GM23248 (cell line): ENCODE results near the gene SHLD3. TPM values are rescaled to one million over a fixed set of nuclear protein-coding genes. Genes with fewer than 3 reads are reported as not detected.
"Not testable (repeated sequence)": the region's sequence is repeated elsewhere in the genome, so short reads cannot be mapped to it uniquely, and the experiment has no call there.

Experiments
- DNase-seq: peaks from one replicate; pipeline ENCODE4 v3.0.0-alpha.2; 2015
- H2AFZ ChIP-seq: fragments of 200-600 bp; sonication (generic); 2 replicates; pipeline ENCODE4 v1.6.1; 2016; ENCODE audit warnings: antibody characterized with exemption
- H3F3A ChIP-seq: fragments of 200-600 bp; sonication (generic); 2 replicates; pipeline ENCODE4 v1.6.1; 2016; ENCODE audit warnings: mild to moderate bottlenecking, antibody characterized with exemption, mixed run types; ENCODE audit not compliant: insufficient read depth
- H3K27ac ChIP-seq: fragments of 200-600 bp; sonication (generic); 2 replicates; pipeline ENCODE4 v1.5.1; 2016; ENCODE audit warnings: mild to moderate bottlenecking
- H3K27me3 ChIP-seq: fragments of 200-600 bp; sonication (generic); replicated peaks from 2 replicates; pipeline ENCODE4 v1.6.1; 2016; ENCODE audit warnings: mild to moderate bottlenecking; ENCODE audit not compliant: insufficient read depth
- H3K36me3 ChIP-seq: fragments of 200-600 bp; sonication (generic); 2 replicates; pipeline ENCODE4 v1.6.1; 2016; ENCODE audit warnings: low read depth, mild to moderate bottlenecking
- H3K4me1 ChIP-seq: fragments of 200-600 bp; sonication (generic); 2 replicates; pipeline ENCODE4 v1.6.1; 2016; ENCODE audit warnings: mild to moderate bottlenecking; ENCODE audit not compliant: insufficient read depth
- H3K4me2 ChIP-seq: fragments of 200-600 bp; sonication (generic); one replicate; pipeline ENCODE4 v1.6.1; 2016; ENCODE audit warnings: mild to moderate bottlenecking; ENCODE audit not compliant: unreplicated experiment
- H3K4me3 ChIP-seq: fragments of 200-600 bp; sonication (generic); 2 replicates; pipeline ENCODE4 v1.5.1; 2016; ENCODE audit warnings: mild to moderate bottlenecking
- H3K79me2 ChIP-seq: fragments of 200-600 bp; sonication (generic); 2 replicates; pipeline ENCODE4 v1.6.1; 2016; ENCODE audit warnings: mild to moderate bottlenecking; ENCODE audit not compliant: insufficient read depth
- H3K9ac ChIP-seq: fragments of 200-600 bp; sonication (generic); 2 replicates; pipeline ENCODE4 v1.6.1; 2016; ENCODE audit warnings: mild to moderate bottlenecking
- H3K9me2 ChIP-seq: fragments of 200-600 bp; sonication (generic); 2 replicates; pipeline ENCODE4 v1.6.1; 2016; ENCODE audit warnings: mixed run types, mild to moderate bottlenecking, moderate library complexity; ENCODE audit not compliant: insufficient read depth
- H3K9me3 ChIP-seq: fragments of 200-600 bp; sonication (generic); one replicate; pipeline ENCODE4 v1.6.1; 2017; ENCODE audit warnings: low read depth
- H4K20me1 ChIP-seq: fragments of 200-600 bp; sonication (generic); 2 replicates; pipeline ENCODE4 v1.6.0; 2016; ENCODE audit not compliant: insufficient read depth
- EZH2 ChIP-seq: fragments of 200-600 bp; sonication (generic); IDR thresholded peaks from 2 replicates; pipeline ENCODE4 v1.6.1; 2018; ENCODE audit warnings: antibody characterized with exemption, mild to moderate bottlenecking; ENCODE audit not compliant: insufficient read depth, poor library complexity, severe bottlenecking
- EZH2phosphoT487 ChIP-seq: fragments of 200-600 bp; sonication (generic); IDR thresholded peaks from 2 replicates; pipeline ENCODE4 v1.6.1; 2018; ENCODE audit warnings: antibody characterized with exemption, moderate library complexity, mild to moderate bottlenecking, low read depth; ENCODE audit not compliant: insufficient read depth
- WGBS, 2 experiments: methylation state at CpG; one replicate each; pipeline ENCODE4 v1.1.6; 2015 to 2017; ENCODE audit warnings: low lambda C conversion rate in 2 of 2, low coverage in 1 of 2; ENCODE audit errors: missing lambda C conversion rate in 2 of 2; 5-methylcytosine and 5-hydroxymethylcytosine counted together
- in situ Hi-C: fragments of 300-500 bp; cut with MboI; formaldehyde crosslinking; loops from 2 replicates; pipeline ENCODE4 v1.15.0; 2020
- polyA plus RNA-seq: library from polyadenylated mRNA; unstranded; fragments of >200 nt; fragmentation: Nextera tagmentation; extraction: Ambion mirVana; gene quantifications from 2 replicates; pipeline ENCODE4 v1.2.1, GENCODE V29; 2016
- total RNA-seq: library from RNA; depleted of rRNA; stranded (reverse); fragments of >200 nt; shearing (Covaris generic); gene quantifications from 2 replicates; pipeline ENCODE4 v1.2.3, GENCODE V29; 2014

SHLD3 gene
- total and polyA plus RNA-seq, 2 experiments from 2014 or later = 1.2 to 2.3 TPM

GRCh38 chr5:65611524-65611923 is 13.3 kb upstream of the SHLD3 start:
- Histone ChIP-seq H3K9ac (no peak overlapping the region), H3K27me3 (no peaks in the 10 kb centered on the region), H4K20me1 (peaks cover 7% of the 10 kb centered on the region; the same call in 1 of the 2 replicates), H3K4me3 (no peak overlapping the region), H3K9me3 (no peaks in the 10 kb centered on the region), H3K9me2 (no peaks in the 10 kb centered on the region), H3K79me2 (peaks cover 69% of the 10 kb centered on the region), H3K4me2 (no peak overlapping the region), H3K4me1 (no peaks in the 10 kb centered on the region), H2AFZ (no peak overlapping the region), H3F3A (no peaks in the 10 kb centered on the region; the same call in 1 of the 2 replicates), H3K36me3 (peaks cover 82% of the 10 kb centered on the region), H3K27ac (no peak overlapping the region)
- no peak for DNase-seq
- 96 to 97% methylated on average over 3 of the region's 3 CpGs for WGBS, 2 experiments
- in situ Hi-C loops = no loop called here
- TF ChIP-seq EZH2 = no peak

GRCh38 chr5:65612298-65612907 is 12.4 kb upstream of the SHLD3 start:
- TF ChIP-seq EZH2phosphoT487 (no peak), EZH2 (no peak)
- Histone ChIP-seq H3K4me1 (no peaks in the 10 kb centered on the region), H3K9me3 (no peaks in the 10 kb centered on the region), H3K9me2 (no peaks in the 10 kb centered on the region), H3K36me3 (peaks cover 82% of the 10 kb centered on the region), H3K9ac (no peak overlapping the region), H3K4me3 (no peak overlapping the region), H3K79me2 (peaks cover 73% of the 10 kb centered on the region), H4K20me1 (peaks cover 7% of the 10 kb centered on the region; the same call in 1 of the 2 replicates), H3F3A (no peaks in the 10 kb centered on the region; the same call in 1 of the 2 replicates), H2AFZ (no peak overlapping the region), H3K27ac (no peak overlapping the region), H3K4me2 (no peak overlapping the region), H3K27me3 (no peaks in the 10 kb centered on the region)
- 91 to 93% methylated on average over 4 of the region's 4 CpGs for WGBS, 2 experiments
- DNase-seq = no peak
- in situ Hi-C loops = no loop called here

- in situ Hi-C loops = no loop called here
- WGBS, 2 experiments = 95% methylated on average over 4 of the region's 4 CpGs
- peaks cover 91% of the 10 kb centered on the region for H3K79me2 ChIP-seq
These were observed 4.8 kb upstream of the SHLD3 start for GRCh38 chr5:65620021-65620420.

GRCh38 chr5:65621961-65622360 is 2.9 kb upstream of the SHLD3 start:
- in situ Hi-C loops, DNase-seq: not testable (repeated sequence)

More at GRCh38 chr5:65620021-65620420, 4.8 kb upstream of the SHLD3 start:
- Histone ChIP-seq H3K9ac (no peak overlapping the region), H3K9me3 (no peaks in the 10 kb centered on the region), H3K36me3 (peaks cover 24% of the 10 kb centered on the region), H3K27me3 (no peaks in the 10 kb centered on the region), H3K4me2 (peak overlapping the region; percentile 30), H3K4me3 (no peak overlapping the region), H3F3A (peaks cover 4% of the 10 kb centered on the region; the same call in 1 of the 2 replicates), H3K27ac (no peak overlapping the region), H4K20me1 (peaks cover 6% of the 10 kb centered on the region; the same call in 1 of the 2 replicates), H2AFZ (no peak overlapping the region), H3K9me2 (no peaks in the 10 kb centered on the region), H3K4me1 (peaks cover 21% of the 10 kb centered on the region)
- TF ChIP-seq EZH2phosphoT487 (no peak), EZH2 (no peak)
- DNase-seq = peak; percentile 30

More at GRCh38 chr5:65621961-65622360, 2.9 kb upstream of the SHLD3 start:
- Histone ChIP-seq H3K4me2 (peak overlapping the region; percentile 100), H3F3A (peaks cover 14% of the 10 kb centered on the region), H3K4me3 (peak overlapping the region; percentile 96; the same call in 1 of the 2 replicates), H3K79me2 (peaks cover 91% of the 10 kb centered on the region), H3K4me1 (peaks cover 30% of the 10 kb centered on the region)
- WGBS, 2 experiments = 91 to 92% methylated on average over 4 of the region's 4 CpGs
- H3K36me3 ChIP-seq, H2AFZ ChIP-seq, H3K9me2 ChIP-seq, H4K20me1 ChIP-seq, H3K27me3 ChIP-seq, H3K27ac ChIP-seq, H3K9ac ChIP-seq, H3K9me3 ChIP-seq: not testable (repeated sequence)
